Ishikawa (cell line): ENCODE results near the gene SLC6A6.

Experiments
- CEBPB ChIP-seq: IDR thresholded peaks from 2 replicates; pipeline ENCODE4 v1.6.1; 2012
- CREB1 ChIP-seq: IDR thresholded peaks from 2 replicates; pipeline ENCODE4 v1.6.1; 2012; ENCODE audit warnings: low read depth
- EGR1 ChIP-seq: IDR thresholded peaks from 2 replicates; pipeline ENCODE4 v1.6.1; 2012
- EP300 ChIP-seq: IDR thresholded peaks from 2 replicates; pipeline ENCODE4 v1.6.1; 2012; ENCODE audit warnings: borderline replicate concordance
- FOXM1 ChIP-seq: IDR thresholded peaks from 2 replicates; pipeline ENCODE4 v1.6.1; 2012; ENCODE audit warnings: low read depth, borderline replicate concordance
- NFIC ChIP-seq: IDR thresholded peaks from 2 replicates; pipeline ENCODE4 v1.6.1; 2012
- RAD21 ChIP-seq: IDR thresholded peaks from 2 replicates; pipeline ENCODE4 v1.6.1; 2012; ENCODE audit warnings: low read depth
- TAF1 ChIP-seq: IDR thresholded peaks from 2 replicates; pipeline ENCODE4 v1.6.1; 2012; ENCODE audit warnings: low read depth, mild to moderate bottlenecking
- TCF12 ChIP-seq: IDR thresholded peaks from 2 replicates; pipeline ENCODE4 v1.6.1; 2012; ENCODE audit warnings: low read depth
- TEAD4 ChIP-seq: IDR thresholded peaks from 2 replicates; pipeline ENCODE4 v1.6.1; 2012
- YY1 ChIP-seq: IDR thresholded peaks from 2 replicates; pipeline ENCODE4 v1.6.1; 2012; ENCODE audit warnings: low read depth
- ZBTB7A ChIP-seq: IDR thresholded peaks from 2 replicates; pipeline ENCODE4 v1.6.1; 2012; ENCODE audit warnings: low read depth
- TF ChIP-seq, protein P1 (sequence below): IDR thresholded peaks from 2 replicates; pipeline ENCODE4 v1.6.1; 2012
- TF ChIP-seq, protein P2 (sequence below): IDR thresholded peaks from 2 replicates; pipeline ENCODE4 v1.6.1; 2012
- TF ChIP-seq, protein P3 (sequence below): IDR thresholded peaks from 2 replicates; pipeline ENCODE4 v1.6.1; 2012; ENCODE audit warnings: low read depth, mild to moderate bottlenecking

Gene SLC6A6

DNA sequence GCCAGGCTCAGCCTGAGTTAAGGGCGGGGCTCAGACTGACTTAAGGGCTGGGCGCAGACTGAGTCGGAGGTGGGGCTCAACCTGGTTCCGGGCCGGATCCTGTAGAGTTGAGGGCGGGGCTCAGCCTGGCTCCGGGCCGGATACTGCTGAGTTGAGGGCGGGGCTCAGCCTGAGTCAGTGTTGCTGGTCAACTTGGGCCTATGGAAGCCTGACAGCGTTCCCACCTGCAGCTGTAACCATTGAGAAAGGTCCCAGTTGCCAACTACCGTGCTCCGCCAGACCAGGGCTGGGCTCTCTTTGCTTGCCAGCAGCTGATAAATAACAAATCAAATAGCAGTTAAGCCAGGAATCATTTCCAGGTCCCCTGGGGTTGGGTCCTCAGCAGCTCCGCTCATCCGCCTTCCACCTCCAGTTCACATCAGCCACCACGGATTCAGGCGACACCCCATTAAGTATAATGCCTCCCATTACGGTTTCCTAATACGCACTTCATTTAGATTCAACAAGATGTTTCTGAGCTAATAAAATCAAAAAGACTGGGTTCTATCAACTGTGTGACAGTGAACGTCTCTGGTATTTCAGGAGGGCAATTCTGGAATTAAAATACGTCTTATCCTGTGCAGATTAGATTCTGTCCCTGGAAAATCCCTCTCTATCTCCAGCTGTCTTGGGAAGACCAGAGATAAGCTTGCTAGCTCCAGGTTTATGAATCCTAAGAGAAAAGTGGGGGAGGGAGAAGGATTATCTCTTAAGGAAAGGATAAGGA, 130.5 kb downstream of the SLC6A6 start:
- TF ChIP-seq ZBTB7A, result no peak
- no peak for TF ChIP-seq TAF1
- no peak for TF ChIP-seq RAD21
- no peak for TF ChIP-seq CEBPB
- TF ChIP-seq FOXM1, result no peak
- no peak for TF ChIP-seq CREB1
- no peak for TF ChIP-seq EGR1
- TF ChIP-seq, protein P1, sequence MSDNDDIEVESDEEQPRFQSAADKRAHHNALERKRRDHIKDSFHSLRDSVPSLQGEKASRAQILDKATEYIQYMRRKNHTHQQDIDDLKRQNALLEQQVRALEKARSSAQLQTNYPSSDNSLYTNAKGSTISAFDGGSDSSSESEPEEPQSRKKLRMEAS, result no peak
- TF ChIP-seq TEAD4, result no peak
- TF ChIP-seq, protein P2, sequence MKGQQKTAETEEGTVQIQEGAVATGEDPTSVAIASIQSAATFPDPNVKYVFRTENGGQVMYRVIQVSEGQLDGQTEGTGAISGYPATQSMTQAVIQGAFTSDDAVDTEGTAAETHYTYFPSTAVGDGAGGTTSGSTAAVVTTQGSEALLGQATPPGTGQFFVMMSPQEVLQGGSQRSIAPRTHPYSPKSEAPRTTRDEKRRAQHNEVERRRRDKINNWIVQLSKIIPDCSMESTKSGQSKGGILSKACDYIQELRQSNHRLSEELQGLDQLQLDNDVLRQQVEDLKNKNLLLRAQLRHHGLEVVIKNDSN, result no peak
- TF ChIP-seq NFIC, result peak; percentile 85
- TF ChIP-seq, protein P3, sequence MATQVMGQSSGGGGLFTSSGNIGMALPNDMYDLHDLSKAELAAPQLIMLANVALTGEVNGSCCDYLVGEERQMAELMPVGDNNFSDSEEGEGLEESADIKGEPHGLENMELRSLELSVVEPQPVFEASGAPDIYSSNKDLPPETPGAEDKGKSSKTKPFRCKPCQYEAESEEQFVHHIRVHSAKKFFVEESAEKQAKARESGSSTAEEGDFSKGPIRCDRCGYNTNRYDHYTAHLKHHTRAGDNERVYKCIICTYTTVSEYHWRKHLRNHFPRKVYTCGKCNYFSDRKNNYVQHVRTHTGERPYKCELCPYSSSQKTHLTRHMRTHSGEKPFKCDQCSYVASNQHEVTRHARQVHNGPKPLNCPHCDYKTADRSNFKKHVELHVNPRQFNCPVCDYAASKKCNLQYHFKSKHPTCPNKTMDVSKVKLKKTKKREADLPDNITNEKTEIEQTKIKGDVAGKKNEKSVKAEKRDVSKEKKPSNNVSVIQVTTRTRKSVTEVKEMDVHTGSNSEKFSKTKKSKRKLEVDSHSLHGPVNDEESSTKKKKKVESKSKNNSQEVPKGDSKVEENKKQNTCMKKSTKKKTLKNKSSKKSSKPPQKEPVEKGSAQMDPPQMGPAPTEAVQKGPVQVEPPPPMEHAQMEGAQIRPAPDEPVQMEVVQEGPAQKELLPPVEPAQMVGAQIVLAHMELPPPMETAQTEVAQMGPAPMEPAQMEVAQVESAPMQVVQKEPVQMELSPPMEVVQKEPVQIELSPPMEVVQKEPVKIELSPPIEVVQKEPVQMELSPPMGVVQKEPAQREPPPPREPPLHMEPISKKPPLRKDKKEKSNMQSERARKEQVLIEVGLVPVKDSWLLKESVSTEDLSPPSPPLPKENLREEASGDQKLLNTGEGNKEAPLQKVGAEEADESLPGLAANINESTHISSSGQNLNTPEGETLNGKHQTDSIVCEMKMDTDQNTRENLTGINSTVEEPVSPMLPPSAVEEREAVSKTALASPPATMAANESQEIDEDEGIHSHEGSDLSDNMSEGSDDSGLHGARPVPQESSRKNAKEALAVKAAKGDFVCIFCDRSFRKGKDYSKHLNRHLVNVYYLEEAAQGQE, result no peak
- TF ChIP-seq EP300, result no peak; the same call in 1 of the 2 replicates
- 0 out of 2 replicates have a peak, but pooled peaks have one; percentile 12 for TF ChIP-seq TCF12
- TF ChIP-seq YY1, result 0 out of 2 replicates have a peak, but pooled peaks have one; percentile 28

DNA sequence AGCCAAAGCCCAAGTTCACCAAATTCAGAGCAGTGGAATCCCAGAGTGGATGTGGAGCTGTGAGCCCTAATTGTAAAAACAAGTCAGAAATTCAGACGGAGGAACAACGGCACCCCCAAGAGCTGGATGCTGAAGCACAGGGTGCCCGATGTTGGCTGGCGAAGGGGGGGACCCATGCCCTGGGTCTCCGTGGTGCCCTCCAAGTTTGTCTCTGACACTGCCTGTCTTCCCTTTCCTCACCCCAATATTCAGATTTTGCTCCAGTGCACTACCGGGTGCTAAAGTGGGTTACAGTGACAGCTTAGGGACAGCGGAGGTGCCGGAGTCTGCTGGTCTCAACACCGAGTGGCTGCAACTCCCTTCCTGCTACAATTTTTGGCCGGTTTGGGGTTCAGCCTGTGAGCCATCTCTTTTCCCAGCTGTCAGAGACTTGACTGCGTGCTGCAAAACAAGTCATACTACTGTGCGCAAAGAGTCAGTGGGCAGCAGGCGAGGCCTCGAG, 131.1 kb downstream of the SLC6A6 start:
- TF ChIP-seq CREB1, result no peak
- no peak for TF ChIP-seq TAF1
- TF ChIP-seq CEBPB, result no peak
- no peak for TF ChIP-seq FOXM1
- TF ChIP-seq ZBTB7A, result no peak
- no peak for TF ChIP-seq TCF12
- TF ChIP-seq, protein P1, result no peak

GRCh38 chr3:14534516-14535191, 132.2 kb downstream of the SLC6A6 start:
- TF ChIP-seq TAF1 (no peak), NFIC (no peak), EGR1 (no peak), YY1 (no peak), ZBTB7A (no peak), TCF12 (no peak), CEBPB (no peak), EP300 (no peak), FOXM1 (no peak), CREB1 (no peak), TEAD4 (no peak), RAD21 (no peak)
- TF ChIP-seq, protein P1, result no peak
- TF ChIP-seq, protein P2, result no peak
- TF ChIP-seq, protein P3, result no peak

DNA sequence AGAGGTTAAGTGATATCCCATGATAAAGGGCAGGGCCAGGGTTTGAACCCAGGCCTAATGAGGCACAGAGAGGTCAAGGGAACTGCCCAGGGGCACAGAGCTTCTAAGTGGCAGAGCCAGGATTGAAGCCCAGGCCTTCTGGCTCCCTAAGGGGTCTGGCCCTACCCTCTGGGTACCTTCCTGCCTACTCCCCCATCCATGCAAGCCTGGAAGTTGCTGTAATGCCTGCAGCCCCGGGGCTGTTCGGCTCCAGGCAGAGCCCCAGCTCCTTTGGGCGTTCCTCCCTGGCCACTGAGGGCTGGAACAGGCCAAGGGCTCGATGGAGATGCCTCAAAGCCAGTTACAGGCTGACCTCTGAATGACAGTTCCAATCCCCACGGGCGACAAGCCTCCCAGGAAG, 133.2 kb downstream of the SLC6A6 start:
- no peak for TF ChIP-seq TCF12
- no peak for TF ChIP-seq EGR1
- no peak for TF ChIP-seq ZBTB7A
- TF ChIP-seq CREB1, result no peak
- TF ChIP-seq, protein P1, result no peak
- no peak for TF ChIP-seq RAD21
- no peak for TF ChIP-seq CEBPB
- no peak for TF ChIP-seq FOXM1
- TF ChIP-seq, protein P2, result no peak
- TF ChIP-seq EP300, result no peak
- TF ChIP-seq YY1, result no peak
- TF ChIP-seq NFIC, result no peak
- no peak for TF ChIP-seq TAF1
- no peak for TF ChIP-seq TEAD4
- TF ChIP-seq, protein P3, result no peak
